Astrocyte (in vitro differentiated cells and primary cell): Measurements from ENCODE around the gene DAGLA.

Source experiments
- EZH2 ChIP-seq: IDR thresholded peaks from 2 replicates; pipeline ENCODE4 v1.6.1; 2012; ENCODE audit warnings: mild to moderate bottlenecking, low read length, inconsistent platforms; ENCODE audit not compliant: insufficient read depth
- TF ChIP-seq, protein P1 (sequence below): IDR thresholded peaks from 2 replicates; pipeline ENCODE4 v1.5.1; 2011; ENCODE audit warnings: low read depth, mild to moderate bottlenecking, inconsistent platforms, low read length, moderate library complexity; ENCODE audit not compliant: insufficient read depth

DNA sequence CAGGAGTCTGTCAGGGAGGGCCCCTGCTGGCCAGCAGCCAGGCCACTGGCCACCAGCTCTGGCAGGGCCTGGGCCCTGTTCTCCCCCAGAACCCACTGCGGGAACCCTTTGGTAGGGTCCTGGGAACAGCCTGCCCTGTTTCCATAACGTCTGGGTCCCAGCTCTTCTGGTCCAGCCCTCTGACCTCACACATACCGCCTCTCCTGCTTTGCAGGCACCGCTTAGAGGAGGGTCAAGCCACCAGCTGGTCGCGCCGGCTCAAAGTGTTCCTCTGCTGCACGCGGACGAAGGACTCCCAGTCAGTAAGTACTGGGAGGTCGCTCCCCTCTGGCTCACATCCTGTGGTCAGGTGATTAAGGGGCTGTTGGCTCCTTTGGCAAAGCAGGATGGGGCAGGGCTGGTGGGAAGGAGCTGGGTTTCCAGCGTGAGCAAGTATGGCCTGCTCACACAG is 45.6 kb downstream of the DAGLA start:
- TF ChIP-seq, protein P1, sequence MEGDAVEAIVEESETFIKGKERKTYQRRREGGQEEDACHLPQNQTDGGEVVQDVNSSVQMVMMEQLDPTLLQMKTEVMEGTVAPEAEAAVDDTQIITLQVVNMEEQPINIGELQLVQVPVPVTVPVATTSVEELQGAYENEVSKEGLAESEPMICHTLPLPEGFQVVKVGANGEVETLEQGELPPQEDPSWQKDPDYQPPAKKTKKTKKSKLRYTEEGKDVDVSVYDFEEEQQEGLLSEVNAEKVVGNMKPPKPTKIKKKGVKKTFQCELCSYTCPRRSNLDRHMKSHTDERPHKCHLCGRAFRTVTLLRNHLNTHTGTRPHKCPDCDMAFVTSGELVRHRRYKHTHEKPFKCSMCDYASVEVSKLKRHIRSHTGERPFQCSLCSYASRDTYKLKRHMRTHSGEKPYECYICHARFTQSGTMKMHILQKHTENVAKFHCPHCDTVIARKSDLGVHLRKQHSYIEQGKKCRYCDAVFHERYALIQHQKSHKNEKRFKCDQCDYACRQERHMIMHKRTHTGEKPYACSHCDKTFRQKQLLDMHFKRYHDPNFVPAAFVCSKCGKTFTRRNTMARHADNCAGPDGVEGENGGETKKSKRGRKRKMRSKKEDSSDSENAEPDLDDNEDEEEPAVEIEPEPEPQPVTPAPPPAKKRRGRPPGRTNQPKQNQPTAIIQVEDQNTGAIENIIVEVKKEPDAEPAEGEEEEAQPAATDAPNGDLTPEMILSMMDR = no peak
- no peak for TF ChIP-seq EZH2
